NCI-H345 (cell line): ENCODE measurements around the gene KRT81.
"Not testable (repeated sequence)": the region's sequence is repeated elsewhere in the genome, so short reads cannot be mapped to it uniquely, and the experiment has no call there.

Source experiments
- DNase-seq: peaks from one replicate; lab custom pipeline; 2025; lab: John Stamatoyannopoulos, UW

Gene KRT81

DNA sequence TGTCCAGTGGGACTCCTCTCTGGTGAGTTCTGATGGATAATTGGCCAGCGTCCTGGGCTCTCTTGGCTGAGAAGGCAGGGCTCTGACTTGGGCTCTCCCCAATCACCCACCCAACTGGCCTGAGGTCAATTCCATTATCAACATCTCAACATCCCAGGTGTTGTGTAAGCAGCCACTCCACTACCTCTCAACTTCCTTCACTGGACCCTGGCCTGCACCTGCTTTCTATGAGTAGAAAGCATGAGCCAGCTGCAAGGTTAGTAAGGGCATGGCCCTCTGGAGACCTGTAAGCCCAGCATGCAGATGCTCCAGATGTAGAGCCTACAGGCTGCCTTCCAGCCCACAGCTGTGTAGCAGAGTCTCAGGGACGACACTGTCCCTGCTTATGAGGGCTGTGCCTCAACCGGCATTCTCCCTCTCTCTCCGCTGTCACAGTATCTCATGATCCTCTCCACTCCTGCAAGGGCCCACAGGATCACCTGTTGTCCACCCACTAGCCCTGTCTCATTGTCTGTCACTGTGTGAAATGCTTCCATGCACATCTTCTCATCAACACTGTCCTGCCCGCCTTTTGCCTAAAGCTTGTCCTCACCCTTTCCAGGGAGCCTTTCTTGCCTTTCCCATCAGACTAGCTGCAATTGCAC lies 5.4 kb upstream of the KRT81 start:
- DNase-seq = no peak

DNA sequence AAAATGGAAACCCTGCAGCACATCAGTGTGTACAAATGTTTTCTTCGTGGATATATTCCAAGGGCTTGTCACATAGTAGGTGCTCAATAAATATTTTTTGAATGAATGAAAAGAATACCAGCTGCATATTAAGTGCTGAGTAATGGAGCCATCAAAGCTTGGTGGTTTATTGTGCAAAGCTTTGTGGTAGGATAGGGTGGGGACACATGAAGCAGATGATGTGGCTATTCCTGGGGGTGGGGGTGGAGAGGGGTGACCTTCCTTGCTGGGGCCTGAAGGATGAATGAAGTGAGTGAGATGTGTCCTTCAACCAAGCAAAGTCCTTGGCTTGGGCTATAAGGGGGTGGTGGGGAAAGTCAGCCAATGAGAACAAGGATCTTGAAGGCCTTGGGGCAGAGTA lies 4.3 kb upstream of the KRT81 start:
- no peak for DNase-seq

DNA sequence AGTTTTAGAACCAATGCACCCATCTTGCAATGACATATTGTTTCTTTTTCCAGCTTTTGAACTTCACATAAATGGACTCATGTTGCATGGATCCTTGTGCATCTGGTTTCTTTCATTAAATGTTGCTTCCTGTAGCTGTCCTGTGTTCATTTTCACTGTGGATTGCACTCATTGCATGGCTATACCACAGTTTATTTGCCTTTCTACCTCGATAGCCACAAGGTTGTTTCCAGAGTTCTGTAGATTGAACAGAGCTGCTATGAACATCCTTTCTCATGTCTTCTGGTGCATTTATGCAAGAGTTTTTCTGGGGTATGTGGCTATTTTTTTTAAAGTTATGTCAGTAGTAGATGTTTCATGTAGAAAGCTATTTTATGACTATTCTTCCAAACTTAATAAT lies 3.5 kb upstream of the KRT81 start:
- no peak for DNase-seq

DNA sequence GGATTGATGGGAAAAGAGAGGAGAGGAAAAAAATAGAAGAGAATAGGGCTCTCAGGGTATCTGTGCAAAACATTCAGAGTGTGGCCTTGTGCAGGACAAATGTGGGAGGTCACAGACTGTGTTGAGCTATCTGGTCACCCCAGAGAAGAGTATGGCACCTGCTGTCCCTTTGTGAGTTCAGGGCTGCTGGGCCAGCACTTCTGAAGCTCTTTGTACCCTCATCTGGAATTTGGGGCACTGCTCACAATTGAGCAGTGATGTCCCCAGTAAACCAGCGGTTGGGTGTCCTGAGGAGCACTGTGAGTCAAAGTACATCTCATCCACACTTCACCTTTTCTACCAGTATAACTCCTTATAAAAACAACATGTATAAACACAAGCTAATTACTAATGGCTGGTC lies 2.6 kb upstream of the KRT81 start:
- no peak for DNase-seq

DNA sequence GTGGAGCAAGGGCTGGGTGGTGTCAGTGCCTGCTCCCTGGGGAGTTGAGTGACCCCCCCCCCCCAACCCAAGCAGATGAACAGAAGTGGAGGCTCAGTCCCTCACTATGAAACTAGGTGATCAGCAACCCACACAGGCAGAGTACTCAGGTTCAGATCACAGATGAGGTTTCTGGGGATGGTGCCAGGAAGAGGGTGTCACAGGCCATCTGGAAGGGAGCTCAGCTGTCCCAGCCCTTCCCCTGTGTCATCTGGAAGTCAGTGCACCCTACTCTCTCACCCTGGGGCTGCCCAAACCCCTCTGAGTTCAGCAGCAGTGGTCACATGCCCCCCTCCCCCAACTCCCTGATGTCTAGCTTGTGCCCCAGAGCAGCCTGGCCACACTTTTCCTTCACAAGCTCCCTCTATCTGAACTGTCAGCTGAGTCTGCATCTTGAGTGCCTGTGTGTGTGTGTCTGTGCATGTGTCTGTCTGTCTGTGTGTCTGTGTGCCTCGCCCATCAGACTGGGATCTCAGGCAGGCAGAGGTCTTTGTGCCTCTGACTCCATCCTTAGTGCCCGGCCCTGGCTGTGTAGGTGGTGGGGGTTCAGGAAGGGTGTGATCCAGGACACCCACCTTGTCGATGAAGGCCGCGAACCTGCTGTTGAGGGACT lies 725 bp downstream of the KRT81 start:
- not testable (repeated sequence) for DNase-seq

DNA sequence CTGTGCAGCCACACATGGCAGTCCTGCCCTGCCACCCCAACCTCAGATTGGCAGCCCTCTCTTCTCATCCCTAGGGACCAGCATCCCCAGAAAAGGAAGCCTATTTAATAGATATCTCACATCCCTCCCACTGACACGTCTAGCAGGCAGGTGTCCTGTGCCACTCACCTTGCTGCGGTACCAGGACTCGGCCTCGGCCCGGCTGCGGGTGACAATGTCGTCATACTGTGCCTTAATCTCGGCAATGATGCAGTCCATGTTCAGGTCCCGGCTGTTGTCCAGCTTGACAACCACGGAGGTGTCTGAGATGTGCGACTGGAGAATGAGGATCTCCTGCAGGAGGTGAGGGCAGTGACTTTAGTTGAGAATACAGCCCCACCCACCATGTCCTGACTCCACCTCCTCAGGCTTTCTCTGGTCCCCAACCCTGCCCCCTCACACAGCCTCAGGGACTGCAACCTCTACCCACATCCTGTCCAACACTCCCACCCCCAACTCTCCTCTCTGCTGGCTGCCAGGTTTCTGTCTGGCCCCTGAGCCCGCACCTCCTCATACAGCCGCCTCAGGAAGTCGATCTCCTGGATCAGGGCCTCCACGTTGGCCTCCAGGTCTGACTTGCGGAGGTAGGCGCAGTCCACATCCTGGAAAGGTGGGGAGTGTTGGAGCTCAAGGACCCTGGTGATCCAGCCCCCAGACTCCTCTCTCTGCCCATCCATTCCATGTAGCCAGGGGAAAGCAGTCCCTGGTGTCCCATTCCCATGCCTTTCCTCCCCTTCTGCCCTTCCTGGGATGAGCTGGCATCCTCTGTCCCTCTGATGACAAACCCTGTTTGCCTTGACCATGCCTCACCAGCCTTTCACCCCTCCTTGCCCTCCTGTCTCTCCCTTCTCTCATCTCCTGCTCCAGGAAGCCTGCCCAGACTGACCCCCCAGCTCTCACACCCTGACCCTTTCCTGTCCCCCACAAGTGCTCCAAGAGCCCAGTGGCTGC lies 3.2 kb downstream of the KRT81 start:
- not testable (repeated sequence) for DNase-seq

DNA sequence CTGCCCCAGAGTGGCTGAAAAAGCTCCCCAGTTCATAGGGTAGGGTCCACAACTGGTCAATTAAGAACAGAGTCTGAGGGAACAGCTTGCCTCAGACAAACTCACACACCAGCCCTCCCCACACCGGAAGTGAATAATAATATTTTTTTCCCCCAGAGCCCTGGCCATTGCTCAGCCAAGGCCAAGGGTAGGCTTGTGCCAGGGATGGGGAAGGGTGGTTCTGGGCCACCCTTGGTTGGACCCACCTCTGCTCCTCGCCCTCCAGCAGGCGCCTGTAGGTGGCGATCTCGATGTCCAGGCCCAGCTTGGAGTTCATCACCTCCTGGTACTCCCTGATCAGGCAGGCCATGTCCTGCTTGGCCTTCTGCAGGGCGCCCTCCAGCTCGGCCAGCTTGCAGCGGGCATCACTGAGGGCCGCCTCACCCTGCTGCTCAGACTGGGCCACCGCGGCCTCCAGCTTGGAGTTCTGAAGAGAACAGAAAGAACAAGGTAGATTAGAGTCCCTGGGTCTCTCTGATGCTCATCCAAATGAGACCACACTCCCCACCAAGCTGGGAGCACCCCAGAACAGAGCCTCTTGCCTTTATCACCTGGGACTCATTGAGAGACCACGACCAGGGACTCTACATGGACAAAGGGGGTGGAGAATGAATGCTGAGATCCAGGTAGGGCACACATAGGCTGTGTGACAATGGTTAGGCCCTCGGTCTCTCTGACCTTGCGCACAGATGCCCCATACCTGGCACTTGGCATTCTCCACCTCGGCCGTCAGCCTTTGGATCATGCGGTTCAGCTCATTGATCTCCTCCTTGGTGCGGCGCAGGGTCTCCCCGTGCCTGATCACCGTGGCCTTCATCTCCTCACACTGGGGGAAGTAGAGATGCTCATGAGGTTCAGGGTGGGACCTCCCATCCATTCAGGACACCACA lies 4.2 kb downstream of the KRT81 start:
- not testable (repeated sequence) for DNase-seq

DNA sequence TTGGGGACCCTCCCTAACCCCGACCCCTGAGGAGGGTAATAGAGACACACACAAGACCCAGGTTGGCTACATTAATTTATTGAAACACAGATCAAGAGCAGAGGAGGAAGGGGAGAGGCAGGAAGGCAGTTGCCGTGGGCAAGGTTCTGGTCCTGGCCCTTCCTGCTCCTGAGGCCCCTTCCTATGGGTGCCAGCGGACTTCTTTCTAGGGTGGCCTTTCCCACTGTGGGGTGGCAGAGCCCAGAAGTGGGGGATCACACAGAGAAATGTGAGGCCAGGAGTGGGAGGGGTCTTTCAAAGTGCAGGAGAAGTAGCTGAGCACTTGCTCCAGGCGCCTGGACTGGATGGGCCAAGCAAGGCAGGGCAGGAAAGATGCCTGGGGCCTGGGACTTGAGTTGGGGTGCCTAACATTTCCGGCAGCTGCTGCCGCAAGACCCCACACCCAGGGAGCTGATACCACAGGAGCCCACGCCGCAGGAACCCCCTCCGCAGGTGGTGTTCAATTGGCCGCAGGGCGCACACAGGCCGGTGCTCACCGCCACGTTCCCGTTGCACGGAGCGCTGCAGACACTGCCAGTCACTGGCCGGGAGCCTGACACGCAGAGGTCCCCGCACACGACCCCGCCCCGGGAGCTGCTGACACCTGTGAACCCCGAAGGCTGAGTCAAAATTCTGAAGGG lies 5.3 kb downstream of the KRT81 start:
- no peak for DNase-seq

DNA sequence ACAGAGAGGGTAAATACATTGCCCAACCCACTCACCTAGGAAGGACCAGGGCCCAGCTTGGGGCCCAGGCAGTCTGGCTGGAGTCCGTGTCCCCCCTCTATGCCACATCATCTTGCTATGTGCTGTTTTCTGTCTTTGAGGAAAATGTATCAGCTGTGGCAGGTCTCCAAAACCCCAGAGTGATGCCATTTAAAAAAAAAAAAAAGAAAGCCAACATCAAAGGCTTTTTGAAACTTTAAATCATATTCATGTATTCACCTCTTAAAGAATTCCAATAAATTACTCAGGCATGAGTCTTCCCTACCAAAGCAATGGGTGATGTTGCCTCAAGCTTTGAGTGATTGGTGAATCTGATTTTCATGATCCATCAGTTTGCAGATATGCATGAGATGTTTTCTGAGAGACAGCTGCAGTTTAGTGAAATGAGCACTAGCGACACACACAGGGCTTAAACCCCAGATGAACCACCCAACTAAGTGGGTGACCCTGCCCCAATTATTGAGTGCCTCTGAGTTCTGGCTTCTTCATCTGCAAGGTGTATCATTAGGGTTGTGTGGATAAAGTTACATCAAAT lies 6.1 kb downstream of the KRT81 start:
- no peak for DNase-seq

DNA sequence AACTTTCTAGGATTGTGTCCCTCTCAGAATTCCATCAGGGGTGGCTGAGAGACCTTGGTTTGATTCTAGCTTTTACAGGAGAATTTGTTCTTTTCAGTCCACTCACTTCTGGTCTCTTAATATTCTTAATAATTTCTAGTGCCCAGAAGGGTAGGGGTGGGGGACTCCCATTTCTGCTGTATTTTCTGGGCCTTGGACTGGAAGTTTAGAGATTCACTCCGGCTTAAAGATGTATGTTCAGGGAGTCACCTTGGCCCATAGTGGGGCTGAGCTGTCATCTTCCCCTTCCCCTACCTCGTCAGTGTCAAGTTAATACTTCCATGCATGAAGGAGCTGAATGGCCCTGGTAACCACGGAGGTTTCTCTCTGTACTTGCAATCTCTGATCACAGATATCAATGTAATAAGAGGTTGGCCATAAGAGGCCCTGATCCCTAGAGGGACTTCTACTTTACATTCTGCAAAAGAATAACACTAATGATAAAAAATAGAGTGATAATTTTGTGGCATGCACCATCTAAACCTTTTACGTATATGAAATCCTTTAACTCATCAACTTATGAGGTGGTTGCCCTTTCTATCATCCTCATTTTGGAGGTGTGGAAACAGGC lies 6.7 kb downstream of the KRT81 start:
- DNase-seq = no peak

DNA sequence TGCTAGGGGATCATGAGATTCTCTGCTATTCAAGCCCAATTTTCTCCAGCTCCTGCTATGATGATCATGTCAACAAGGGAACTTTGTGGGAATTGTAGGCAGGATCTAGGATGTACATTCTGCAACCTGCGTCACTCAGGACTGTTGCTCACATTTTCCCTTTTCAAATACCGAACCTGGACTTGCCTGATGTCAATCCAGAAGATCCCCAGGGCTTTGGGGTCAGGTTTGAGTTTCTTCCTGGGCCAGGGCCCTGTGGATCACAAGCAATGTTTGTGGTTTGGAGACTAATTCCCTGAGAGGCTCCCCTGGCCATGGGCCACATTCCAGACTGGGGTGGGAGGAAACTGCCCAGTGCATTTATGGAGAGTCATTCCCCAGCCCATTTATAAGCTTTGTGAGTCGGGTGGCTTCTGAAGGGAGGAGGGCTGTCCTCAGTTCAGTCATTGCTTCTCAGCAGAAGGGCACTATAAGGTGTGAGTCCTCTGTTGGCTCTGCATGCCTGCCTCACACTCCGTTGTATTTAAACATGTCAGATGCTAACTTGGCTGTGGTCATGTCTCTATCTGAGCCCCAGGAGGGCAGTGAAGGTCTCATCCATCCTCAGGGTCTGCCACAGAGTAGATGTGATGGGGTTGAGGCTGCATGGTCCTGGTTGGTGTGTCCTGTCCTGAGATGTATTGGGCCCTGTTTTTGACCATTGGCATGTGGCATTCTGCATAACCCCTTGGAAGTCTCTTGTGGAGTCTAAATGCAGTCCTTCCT lies 10.4 kb downstream of the KRT81 start:
- DNase-seq = no peak

DNA sequence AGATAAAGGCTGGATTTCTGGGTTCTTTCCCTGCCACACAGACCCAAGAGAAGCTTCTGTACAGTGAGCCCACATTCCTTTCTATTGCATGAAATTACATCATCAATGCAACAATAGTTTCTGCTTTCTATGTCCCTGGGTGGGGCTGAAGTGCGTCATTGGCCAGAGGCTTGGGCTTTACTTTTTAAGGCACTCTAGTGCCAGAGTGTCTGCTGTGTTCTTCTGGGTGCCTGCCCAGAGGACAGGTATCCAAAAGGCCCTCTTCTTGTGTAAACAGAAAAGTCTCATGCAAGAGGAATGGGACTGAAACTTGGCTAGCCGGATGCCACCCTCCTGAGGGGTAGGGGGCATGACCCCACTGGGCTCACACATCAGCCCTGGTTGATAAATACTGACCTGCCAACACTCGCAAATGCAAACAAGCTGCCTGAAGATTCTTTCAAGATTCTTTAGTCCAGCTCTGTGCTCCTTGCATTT lies 11.0 kb downstream of the KRT81 start:
- no peak for DNase-seq

DNA sequence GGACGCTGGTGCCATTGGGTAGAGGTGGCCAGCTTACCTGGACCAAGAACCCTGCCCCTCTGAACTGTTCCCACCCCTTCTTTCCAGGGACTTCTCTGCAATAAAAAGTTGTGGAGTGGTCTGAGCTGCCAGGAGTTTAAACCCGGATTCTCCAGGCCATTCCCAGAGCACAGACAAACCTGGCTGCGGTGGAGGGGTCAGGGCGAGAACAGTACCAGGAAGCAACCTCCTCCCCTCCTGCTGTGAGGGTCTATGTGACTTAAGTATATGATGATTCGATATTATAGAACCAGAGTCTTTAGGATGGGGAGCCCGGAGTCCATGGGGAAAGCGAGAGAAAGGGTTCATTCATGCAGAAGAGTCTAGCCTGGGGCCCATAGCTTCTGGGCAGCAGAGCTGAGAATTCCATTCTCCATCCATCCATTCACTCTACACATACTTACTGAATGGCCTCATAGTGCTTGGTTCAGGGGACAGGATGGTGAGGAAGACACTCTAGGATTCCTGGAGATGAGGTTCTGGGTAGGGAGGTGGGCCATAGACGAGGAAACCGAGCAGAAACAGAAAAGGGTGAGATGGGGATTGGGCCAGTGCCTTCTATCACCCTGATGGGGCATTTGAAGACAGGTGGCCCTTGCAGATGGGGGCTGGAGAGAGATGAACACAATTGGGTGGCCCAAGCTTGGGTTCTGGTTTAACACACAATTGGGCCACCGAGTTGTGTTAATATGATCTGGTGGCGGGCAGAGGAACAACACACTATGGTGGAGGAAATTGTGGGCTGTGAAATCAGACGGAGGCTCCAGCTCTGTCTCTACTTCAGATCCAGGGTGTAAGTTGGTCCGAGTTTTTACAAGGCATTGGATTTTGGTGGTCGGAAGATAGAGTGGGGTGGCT lies 11.7 kb downstream of the KRT81 start:
- no peak for DNase-seq

DNA sequence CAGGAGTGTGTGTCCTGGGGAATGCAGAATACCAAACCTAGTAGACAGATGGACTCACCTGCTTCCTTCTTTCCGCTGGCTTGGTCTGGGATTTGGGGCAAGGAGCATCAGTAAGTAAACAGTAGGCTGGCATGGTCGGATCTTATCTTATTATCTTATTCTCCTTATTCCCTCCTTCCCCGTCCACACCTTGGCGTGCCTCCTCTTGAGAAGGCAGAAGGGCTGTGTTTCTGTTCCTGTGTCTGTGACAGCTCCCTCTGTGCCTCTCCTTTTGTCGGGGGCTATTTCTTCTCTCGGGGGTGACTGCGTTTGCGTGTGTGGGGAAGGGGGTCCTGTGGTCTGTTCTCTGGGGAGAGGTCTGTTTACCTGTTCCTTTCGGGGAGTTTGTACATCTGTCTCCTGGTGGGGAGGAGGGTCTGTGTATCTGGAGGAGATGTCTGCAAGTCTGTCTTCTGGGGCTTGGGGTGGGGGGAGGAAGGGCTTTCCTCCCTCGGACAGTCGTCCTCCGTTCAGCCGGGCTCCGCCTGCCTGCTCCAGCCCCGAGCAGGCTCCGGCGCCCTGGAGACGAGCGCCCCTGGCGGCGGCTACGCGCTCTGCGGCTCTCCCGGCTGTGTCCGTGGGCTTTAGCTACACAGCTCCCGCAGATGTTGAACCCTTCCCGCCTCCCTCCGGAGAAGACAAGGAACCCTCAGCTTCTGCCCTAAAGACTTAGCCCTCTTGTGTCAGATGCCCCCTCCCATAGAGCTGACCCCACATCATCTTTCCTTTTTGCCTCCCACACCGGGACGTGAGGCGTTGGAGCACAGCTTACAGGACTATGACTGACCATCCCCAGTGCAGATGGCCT lies 12.5 kb downstream of the KRT81 start:
- peak; percentile 76 for DNase-seq

DNA sequence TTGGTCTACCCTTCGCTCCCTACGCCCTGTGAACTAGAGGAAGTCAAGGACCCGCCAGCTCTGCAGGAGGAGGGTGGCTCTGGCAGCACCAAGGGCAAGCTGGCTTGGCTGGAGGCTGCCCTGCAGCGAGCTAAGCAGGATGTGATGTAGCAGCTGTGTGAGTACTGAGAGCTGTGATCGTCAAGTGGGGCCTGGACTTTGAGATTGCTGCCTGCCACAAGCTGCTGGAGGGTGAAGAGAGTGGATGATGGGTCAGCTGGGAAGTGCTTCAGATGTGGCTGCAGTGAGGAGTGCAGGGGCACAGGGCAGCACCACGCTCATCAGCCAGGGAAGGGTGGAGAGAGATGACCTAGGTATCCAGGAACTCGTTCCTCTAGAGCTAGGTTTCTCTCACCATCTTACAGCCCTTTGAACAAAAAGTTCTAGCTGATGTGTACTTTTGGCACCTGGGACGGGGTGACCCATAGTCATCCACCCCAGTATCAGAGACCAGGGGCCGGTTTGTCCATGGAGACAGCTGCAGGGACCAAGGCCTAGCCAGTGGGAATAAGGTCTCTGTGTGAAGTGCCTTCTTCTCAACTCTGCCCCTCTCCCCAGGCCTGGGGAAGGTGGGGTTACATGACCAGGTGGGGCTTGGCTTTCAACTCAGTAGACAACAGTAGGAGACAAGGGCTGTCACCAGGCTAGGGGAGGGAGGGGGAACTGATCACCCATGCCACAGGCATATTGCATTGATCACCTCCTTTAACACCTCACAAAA lies 13.7 kb downstream of the KRT81 start:
- no peak for DNase-seq

DNA sequence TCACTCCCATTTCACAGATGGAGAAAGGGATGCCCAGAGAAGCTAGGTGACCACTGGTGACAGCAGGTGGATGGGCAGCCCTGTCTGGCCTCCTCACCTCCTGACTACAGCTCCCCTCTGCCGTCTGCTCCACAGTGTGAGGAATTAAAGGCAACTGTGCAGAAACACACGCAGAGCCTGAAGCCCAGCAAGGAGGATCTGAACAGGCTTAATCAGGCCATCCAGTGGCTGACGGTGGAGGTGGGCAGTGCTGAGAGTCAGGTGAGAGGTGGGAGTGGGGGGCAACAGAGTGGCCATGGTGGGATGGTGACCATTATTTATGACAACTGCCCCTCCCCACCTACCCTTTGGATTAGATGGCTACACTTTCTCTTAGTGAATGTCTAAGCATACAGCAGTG lies 15.6 kb downstream of the KRT81 start:
- DNase-seq = no peak
